Measurements from ENCODE around the gene HK2. TPM values are rescaled to one million over a fixed set of nuclear protein-coding genes. Genes with fewer than 3 reads are reported as not detected.

Gene HK2
- total RNA-seq, 2 donors from 2014 or later: 162 to 396 TPM

- H3K4me1 ChIP-seq: peaks cover 31% of the 10 kb centered on the region
- no peaks in the 10 kb centered on the region for H3K27me3 ChIP-seq
- TF ChIP-seq CTCF (IDR thresholded peaks at IDR 0.05): no peak
- no peak for DNase-seq
- H3K4me3 ChIP-seq: no peak overlapping the region
- intact Hi-C loops (cut with DNase I): no loop called here
- H3K9me3 ChIP-seq: no peaks in the 10 kb centered on the region
- peak overlapping the region; percentile 54 for H3K27ac ChIP-seq
- no peaks in the 10 kb centered on the region for H3K36me3 ChIP-seq
- H3K9ac ChIP-seq (ENCODE audit: low read depth in 2 of 2, low read length in 2 of 2): no peak overlapping the region
Observed at GRCh38 chr2:74867841-74868658, 34.1 kb downstream of the HK2 start.

- H3K27ac ChIP-seq: peak overlapping the region; percentile 54
- no peak for DNase-seq
- no peak for TF ChIP-seq CTCF (IDR thresholded peaks at IDR 0.05)
- peaks cover 19% of the 10 kb centered on the region for H3K4me1 ChIP-seq
- H3K27me3 ChIP-seq: no peaks in the 10 kb centered on the region
- H3K9ac ChIP-seq (ENCODE audit: low read depth in 2 of 2, low read length in 2 of 2): no peak overlapping the region
- no peaks in the 10 kb centered on the region for H3K9me3 ChIP-seq
- H3K4me3 ChIP-seq: no peak overlapping the region
- intact Hi-C loops (cut with DNase I): no loop called here
- H3K36me3 ChIP-seq: peaks cover 10% of the 10 kb centered on the region
Observed at GRCh38 chr2:74869517-74869916, 35.6 kb downstream of the HK2 start.

GRCh38 chr2:74870951-74871350 is 37.0 kb downstream of the HK2 start:
- H3K36me3 ChIP-seq: peaks cover 10% of the 10 kb centered on the region
- no peak overlapping the region for H3K9ac ChIP-seq (ENCODE audit: low read depth in 2 of 2, low read length in 2 of 2)
- TF ChIP-seq CTCF (IDR thresholded peaks at IDR 0.05): no peak
- no peak overlapping the region for H3K4me3 ChIP-seq
- intact Hi-C loops (cut with DNase I): loop anchor here (10.0 kb wide), 1 partner anchor 386 kb away; the partner anchor contains the start of genes CCDC142 and TTC31
- H3K4me1 ChIP-seq: peaks cover 19% of the 10 kb centered on the region
- H3K9me3 ChIP-seq: no peaks in the 10 kb centered on the region
- H3K27me3 ChIP-seq: no peaks in the 10 kb centered on the region
- no peak for DNase-seq
- H3K27ac ChIP-seq: no peak overlapping the region

- H3K4me3 ChIP-seq: no peak overlapping the region
- no peaks in the 10 kb centered on the region for H3K27me3 ChIP-seq
- intact Hi-C loops (cut with DNase I): loop anchor here (10.0 kb wide), 1 partner anchor 387 kb away; the partner anchor contains the start of genes CCDC142 and TTC31
- no peak overlapping the region for H3K9ac ChIP-seq (ENCODE audit: low read depth in 2 of 2, low read length in 2 of 2)
- no peak for TF ChIP-seq CTCF (IDR thresholded peaks at IDR 0.05)
- H3K27ac ChIP-seq: no peak overlapping the region
- no peaks in the 10 kb centered on the region for H3K9me3 ChIP-seq
- no peak for DNase-seq
- H3K36me3 ChIP-seq: peaks cover 10% of the 10 kb centered on the region
- H3K4me1 ChIP-seq: peaks cover 14% of the 10 kb centered on the region
Observed at GRCh38 chr2:74871414-74871813, 37.5 kb downstream of the HK2 start.

- Histone ChIP-seq H3K36me3 (peaks cover 20% of the 10 kb centered on the region), H3K4me3 (no peak overlapping the region), H3K27ac (no peak overlapping the region), H3K27me3 (no peaks in the 10 kb centered on the region), H3K9ac (ENCODE audit: low read depth in 2 of 2, low read length in 2 of 2) (no peak overlapping the region), H3K9me3 (no peaks in the 10 kb centered on the region), H3K4me1 (peaks cover 14% of the 10 kb centered on the region)
- DNase-seq: no peak
- TF ChIP-seq CTCF (IDR thresholded peaks at IDR 0.05): no peak
- intact Hi-C loops (cut with DNase I): loop anchor here (10.0 kb wide), 1 partner anchor 388 kb away; the partner anchor contains the start of genes CCDC142 and TTC31
Observed at GRCh38 chr2:74872389-74872836, 38.5 kb downstream of the HK2 start.

All from colonic mucosa (tissue), 4 donors.